Prostate gland (tissue), 2 donors: Measurements from ENCODE around the gene WDR83.

Source experiments
- POLR2A ChIP-seq: fragments of 450-650 bp; IDR thresholded peaks from one replicate; pipeline ENCODE4 v1.6.1; 2016; ENCODE audit warnings: antibody characterized with exemption, mild to moderate bottlenecking
- POLR2AphosphoS5 ChIP-seq: sonication (generic); formaldehyde crosslinking; IDR thresholded peaks from one replicate; pipeline ENCODE4 v1.6.1; 2017; ENCODE audit warnings: antibody characterized with exemption
- TF ChIP-seq, protein P1 (sequence below), 4 experiments: fragments of 200-600 bp in 2 of 4; fragments of 450-650 bp in 2 of 4; sonication (generic) in 2 of 4; IDR thresholded peaks; 1 replicate in 3 of 4; 2 replicates in 1 of 4; pipeline ENCODE4 v1.5.1; 2016 to 2019; ENCODE audit warnings: antibody characterized with exemption in 4 of 4, mild to moderate bottlenecking in 2 of 4, moderate library complexity in 2 of 4

- TF ChIP-seq, protein P1, sequence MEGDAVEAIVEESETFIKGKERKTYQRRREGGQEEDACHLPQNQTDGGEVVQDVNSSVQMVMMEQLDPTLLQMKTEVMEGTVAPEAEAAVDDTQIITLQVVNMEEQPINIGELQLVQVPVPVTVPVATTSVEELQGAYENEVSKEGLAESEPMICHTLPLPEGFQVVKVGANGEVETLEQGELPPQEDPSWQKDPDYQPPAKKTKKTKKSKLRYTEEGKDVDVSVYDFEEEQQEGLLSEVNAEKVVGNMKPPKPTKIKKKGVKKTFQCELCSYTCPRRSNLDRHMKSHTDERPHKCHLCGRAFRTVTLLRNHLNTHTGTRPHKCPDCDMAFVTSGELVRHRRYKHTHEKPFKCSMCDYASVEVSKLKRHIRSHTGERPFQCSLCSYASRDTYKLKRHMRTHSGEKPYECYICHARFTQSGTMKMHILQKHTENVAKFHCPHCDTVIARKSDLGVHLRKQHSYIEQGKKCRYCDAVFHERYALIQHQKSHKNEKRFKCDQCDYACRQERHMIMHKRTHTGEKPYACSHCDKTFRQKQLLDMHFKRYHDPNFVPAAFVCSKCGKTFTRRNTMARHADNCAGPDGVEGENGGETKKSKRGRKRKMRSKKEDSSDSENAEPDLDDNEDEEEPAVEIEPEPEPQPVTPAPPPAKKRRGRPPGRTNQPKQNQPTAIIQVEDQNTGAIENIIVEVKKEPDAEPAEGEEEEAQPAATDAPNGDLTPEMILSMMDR (IDR thresholded peaks at IDR 0.05), result no peak
- TF ChIP-seq POLR2AphosphoS5, result no peak
- no peak for TF ChIP-seq POLR2A
Measured at GRCh38 chr19:12660980-12661379, 5.6 kb upstream of the WDR83 start.
